NCI-H1694 (cell line): ENCODE data around the gene GDPD4.

Experiments used
- DNase-seq: peaks from one replicate; lab custom pipeline; 2025; lab: John Stamatoyannopoulos, UW

The GDPD4 gene

DNA sequence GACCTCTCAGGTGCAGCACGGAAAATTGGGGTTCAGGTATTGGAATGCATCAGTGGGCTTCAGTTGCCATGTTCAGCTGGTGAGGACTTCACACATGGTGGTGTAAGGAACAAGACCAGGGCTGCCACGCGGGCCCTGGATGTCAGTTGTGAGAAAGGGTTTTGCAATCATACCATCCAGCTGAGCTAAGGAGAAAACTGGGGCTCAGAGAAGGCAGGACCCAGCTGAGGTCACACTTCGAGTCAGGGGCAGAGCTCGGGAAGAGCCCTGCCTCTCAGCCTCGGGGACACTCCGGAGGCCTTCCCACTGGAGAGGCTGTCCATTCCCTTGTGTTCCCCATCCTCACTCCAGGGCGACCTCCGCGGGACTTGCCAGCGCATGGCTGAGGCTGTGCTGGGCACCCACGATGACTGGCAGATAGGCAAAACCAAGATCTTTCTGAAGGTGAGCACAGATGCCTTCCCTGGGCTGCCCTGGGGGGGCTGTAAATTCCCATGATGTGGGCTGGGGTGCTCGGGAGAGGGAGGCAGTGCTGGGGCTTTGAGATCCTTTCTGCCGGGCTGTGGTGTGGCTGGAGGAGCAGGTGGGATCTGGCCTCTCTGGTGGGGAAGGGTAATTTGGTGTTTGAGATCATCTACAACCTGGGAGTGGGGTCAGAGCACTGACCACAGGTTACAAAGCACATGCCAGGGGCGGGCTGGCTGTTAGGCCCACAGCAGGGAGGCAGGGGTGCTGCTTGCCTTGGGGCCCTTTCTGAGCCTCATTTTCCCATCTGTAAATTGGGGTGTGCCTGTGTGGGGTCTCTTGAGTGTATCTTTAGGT is 126.3 kb downstream of the GDPD4 start:
- DNase-seq, result no peak

DNA sequence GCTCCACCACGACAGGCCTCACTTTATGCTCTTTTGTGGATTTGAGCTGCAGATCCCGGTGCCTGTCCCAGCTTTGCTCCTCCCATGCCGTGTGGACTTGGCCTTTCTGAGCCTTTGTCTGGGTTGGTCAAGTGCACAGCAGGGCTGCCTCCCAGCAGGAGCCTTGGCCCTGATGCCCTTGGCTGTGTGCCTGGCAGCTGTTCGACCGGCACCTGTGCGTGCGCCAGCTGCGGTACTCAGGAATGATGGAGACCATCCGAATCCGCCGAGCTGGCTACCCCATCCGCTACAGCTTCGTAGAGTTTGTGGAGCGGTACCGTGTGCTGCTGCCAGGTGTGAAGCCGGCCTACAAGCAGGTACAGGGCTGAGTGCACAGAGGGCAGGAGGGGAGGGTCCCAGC is 126.9 kb downstream of the GDPD4 start:
- DNase-seq, result no peak

DNA sequence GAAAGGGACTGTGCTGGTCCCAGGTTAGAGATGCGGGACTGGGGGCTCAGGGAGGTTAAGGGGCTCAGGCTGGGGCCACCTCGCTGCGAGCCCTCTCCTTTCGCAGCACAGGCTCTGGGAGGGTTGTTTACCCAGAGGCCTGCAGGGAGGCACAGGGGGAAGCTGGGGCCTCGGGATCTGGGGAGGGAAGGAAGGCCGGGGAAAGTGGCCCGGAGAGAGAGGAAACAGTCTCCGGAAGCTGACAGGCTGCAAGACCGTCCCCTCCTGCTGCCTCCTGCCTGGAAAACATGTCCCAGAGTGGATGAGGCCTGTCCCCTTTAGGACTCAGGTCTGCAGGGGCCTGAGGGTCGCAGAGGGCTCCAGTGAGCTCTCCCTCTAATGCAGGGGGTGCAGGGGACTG is 128.0 kb downstream of the GDPD4 start:
- DNase-seq, result no peak

DNA sequence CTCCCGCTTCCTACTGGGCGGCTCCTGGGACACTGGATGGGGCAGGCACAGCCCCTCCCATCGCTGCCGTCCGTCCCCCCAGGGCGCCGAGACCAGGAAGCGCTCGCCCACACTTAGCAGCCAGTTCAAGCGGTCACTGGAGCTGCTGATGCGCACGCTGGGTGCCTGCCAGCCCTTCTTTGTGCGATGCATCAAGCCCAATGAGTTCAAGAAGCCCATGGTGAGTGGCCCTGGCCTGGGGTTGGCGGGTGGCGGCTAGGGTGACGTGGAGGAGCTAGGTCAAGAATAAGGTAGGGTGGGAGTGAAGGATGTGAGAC is 128.9 kb downstream of the GDPD4 start:
- DNase-seq, result no peak

DNA sequence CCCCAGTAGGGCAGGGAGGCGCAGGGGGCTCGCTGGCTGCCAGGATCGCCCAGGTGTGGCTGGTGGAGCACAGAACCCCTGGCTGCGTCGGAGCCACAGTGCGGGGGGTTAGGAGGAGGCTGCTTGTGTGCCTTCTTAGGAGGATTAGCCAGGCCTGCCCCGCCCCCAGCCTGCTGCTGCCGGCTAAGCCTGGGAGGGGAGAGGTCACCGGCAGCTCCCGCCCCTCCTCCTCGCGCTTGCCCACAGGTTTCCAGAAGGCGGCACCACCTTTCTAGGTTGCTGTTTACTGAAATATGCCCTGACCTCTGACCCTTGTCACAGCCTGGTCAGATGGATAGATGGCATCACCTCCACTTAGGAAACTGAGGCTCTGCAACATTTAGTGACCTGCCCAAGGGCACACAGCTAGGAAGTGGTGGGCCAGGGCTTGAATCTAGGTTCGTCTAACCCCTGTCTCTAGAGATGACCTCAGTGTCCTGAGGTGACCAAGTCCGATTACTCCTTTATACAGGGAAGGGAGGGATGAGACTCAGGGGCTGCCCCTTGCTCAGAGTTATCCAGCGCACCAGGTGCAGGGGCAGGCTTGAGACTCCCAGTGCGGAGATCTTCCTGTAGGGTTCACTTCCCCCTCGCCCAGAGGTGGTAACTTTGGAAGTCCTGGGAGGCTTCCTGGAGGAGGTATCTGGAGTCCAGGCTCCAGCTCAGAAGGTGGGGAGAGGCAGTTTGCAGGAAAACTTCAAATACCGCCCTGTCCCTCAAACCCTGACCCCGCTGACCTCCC is 129.4 kb downstream of the GDPD4 start:
- DNase-seq, result no peak

DNA sequence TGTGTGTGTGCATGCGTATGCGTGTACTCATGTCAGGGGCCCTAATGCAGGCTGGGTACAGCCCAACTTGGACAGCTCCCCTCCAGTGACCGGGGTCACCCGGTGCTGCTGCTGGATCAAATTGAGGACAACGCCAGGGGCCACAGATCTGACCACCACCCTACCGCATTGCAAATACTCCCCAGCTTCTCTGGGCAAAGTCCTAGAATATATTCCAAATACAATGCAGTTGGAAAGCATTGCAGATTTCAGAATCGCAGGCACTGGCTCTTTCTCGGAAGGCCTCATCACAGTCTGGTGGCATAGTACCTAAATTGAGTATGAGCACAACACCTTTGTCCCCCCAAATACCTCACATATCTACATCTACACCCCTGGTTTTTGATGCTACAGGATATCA is 130.2 kb downstream of the GDPD4 start:
- no peak for DNase-seq

DNA sequence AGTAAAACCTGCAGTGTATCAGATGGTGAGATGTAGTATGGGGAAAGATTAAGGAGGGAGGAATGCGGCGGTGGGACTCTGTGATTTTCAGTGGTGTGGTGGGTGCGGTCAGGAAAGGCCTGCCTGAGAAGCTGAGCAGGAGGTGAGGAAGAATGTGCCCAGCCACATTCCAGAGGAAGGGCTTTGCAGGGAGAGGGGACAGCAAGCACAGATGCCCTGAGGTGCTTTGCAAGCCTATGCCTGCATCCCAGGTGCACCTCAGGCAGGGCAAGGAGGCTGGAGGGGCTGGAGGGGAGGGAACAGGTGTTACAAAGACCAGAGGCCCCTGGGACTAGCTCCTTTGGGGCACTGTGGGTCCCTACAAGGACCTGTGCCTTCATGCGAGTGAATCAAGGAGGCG is 131.4 kb downstream of the GDPD4 start:
- DNase-seq, result no peak

DNA sequence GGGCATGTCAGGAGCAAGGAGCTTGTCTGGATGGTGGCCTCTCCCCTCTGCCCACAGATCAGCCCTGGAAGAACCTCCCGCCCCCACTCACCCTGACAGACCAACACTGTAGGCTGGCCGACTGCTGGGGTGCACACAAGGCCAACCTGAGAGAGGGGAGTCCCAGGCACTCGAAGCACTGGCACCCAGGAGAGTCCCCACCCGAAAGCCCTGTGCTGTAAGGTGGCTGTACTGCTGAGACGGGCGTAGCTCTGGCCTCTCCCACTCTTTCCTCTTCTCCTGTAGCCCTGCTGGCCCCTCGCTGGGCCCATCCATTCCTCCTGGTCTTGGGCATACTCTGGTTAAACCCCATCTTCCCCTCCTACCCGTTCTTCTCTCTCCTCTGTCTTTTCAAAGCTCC is 133.7 kb downstream of the GDPD4 start:
- no peak for DNase-seq

DNA sequence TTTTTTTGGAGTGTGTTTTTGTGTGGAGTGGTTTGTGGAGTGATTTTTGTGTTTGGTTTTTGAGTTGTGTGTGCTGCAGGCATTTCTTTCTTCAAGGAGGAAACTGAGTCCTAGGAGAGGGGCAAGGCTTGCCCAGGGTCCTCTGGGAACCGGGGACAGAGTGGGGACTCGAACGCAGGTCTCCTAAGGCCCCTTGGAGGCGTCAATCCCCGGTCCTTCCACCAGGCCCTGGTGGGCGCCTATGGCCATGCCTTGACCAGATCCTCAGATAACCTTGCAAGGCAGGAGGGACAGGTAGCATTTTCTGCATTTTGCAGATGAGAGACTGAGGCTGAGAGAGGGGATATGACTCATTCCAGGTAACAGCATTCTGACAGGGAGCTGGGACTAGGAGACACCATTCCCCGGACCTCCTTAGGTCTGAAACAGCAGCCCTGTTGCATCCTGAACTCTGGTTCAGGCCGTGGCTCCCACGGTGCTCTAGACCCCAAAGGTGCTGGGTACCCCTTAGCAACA is 134.3 kb downstream of the GDPD4 start:
- no peak for DNase-seq
